OCI-LY3 (cell line): ENCODE data around the gene ETV1.

Source experiments
- H2AFZ ChIP-seq: fragments of 200-600, 300-600 bp; shearing (Covaris generic); 2 replicates; pipeline ENCODE4 v1.6.0; 2014; ENCODE audit warnings: antibody characterized with exemption, low read depth, low read length
- H3K27ac ChIP-seq: fragments of 200-600, 300-600 bp; sonication (generic); 2 replicates; pipeline ENCODE4 v1.5.1; 2014; ENCODE audit warnings: mild to moderate bottlenecking, low read length, moderate library complexity, mixed read lengths
- H3K27me3 ChIP-seq: fragments of 200-600, 300-600 bp; sonication (generic); 2 replicates; pipeline ENCODE4 v1.6.1; 2014; ENCODE audit warnings: low read depth, low read length, mixed read lengths
- H3K36me3 ChIP-seq: fragments of 200-600, 300-600 bp; sonication (generic); replicated peaks from 2 replicates; pipeline ENCODE3; 2014; ENCODE audit warnings: low read depth, low read length, mixed read lengths
- H3K4me1 ChIP-seq: fragments of 300-600, 200-600 bp; sonication (generic); 2 replicates; pipeline ENCODE4 v1.6.1; 2014; ENCODE audit warnings: low read length, mixed read lengths
- H3K4me2 ChIP-seq: fragments of 200-600, 300-600 bp; sonication (generic); 2 replicates; pipeline ENCODE4 v1.6.1; 2014; ENCODE audit warnings: low read length, mixed read lengths
- H3K4me3 ChIP-seq: fragments of 300-600, 200-600 bp; sonication (generic); 2 replicates; pipeline ENCODE4 v1.5.1; 2014; ENCODE audit warnings: antibody characterized with exemption, mild to moderate bottlenecking, low read length, moderate library complexity
- H3K79me2 ChIP-seq: fragments of 300-600, 200-600 bp; shearing (Covaris generic); 2 replicates; pipeline ENCODE4 v1.6.1; 2014; ENCODE audit warnings: mild to moderate bottlenecking, low read length, mixed read lengths
- H3K9ac ChIP-seq: fragments of 300-600, 200-600 bp; shearing (Covaris generic); 2 replicates; pipeline ENCODE4 v1.6.0; 2014; ENCODE audit warnings: mild to moderate bottlenecking, low read length, moderate library complexity
- H3K9me3 ChIP-seq: fragments of 200-600, 300-600 bp; shearing (Covaris generic); 2 replicates; pipeline ENCODE4 v1.6.1; 2014; ENCODE audit warnings: low read length, mixed read lengths; ENCODE audit not compliant: insufficient read depth
- H4K20me1 ChIP-seq: fragments of 200-600, 300-600 bp; sonication (generic); 2 replicates; pipeline ENCODE4 v1.6.1; 2016; ENCODE audit warnings: low read length, mixed read lengths; ENCODE audit not compliant: insufficient read depth
- CTCF ChIP-seq: fragments of 200-600, 300-600 bp; sonication (generic); IDR thresholded peaks from 2 replicates; pipeline ENCODE4 v1.5.1; 2014; ENCODE audit warnings: antibody characterized with exemption, low read length, low read depth
- EZH2phosphoT487 ChIP-seq: fragments of 200-600 bp; shearing (Covaris generic); IDR thresholded peaks from 2 replicates; pipeline ENCODE4 v1.6.1; 2018; ENCODE audit warnings: antibody characterized with exemption, mixed run types, low read depth

Gene ETV1

GRCh38 chr7:14013898-14014297, 24.4 kb upstream of the ETV1 start:
- no peak overlapping the region for H2AFZ ChIP-seq

DNA sequence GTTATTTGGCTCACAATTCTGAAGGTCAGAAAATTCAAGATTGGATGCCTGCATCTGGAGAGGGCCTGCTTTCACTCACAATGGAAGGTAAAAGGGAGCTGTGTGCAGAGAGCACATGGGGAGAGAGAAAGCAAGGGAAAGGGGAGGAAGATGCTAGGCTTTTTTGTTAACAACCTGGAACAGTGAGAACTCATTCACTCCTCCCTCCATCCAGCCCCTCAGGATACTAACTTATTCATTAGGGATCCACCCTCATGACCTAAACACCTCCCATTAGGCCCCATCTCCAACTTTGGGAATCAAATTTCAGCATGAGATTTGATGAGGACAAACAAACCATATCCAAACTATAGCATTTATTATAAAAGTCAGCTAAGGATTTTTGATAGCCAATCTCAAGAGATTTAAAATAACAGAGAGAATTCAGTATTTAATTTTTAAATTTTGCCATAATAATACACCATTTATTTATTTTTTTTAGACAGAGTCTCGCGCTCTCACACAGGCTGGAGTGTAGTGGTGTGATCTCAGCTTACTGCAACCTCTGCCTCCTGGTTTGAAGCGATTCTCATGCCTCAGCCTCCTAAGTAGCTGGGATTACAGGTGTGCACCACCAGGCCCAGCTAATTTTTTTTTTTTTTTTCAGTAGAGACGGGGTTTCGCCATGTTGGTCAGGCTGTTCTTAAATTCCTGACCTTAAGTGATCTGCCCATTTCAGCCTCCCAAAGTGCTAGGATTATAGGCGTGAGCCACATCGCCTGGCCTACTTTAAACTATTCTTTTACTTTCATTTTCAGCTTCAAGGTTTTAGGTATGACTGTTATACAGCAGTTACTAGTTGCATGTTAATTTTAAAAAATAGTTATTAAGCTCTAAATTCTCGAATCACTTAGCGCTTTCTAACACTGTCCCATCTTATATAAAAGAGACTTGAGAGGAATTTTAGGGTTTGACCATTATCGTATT, 20.3 kb upstream of the ETV1 start:
- Histone ChIP-seq H3K36me3 (no peaks in the 10 kb centered on the region), H3K4me1 (no peaks in the 10 kb centered on the region), H2AFZ (no peak overlapping the region), H3K79me2 (no peaks in the 10 kb centered on the region), H3K4me2 (no peak overlapping the region), H3K27ac (no peak overlapping the region), H3K9me3 (no peaks in the 10 kb centered on the region), H3K9ac (no peak overlapping the region), H3K4me3 (no peak overlapping the region), H3K27me3 (no peaks in the 10 kb centered on the region), H4K20me1 (no peaks in the 10 kb centered on the region)
- TF ChIP-seq EZH2phosphoT487 (no peak), CTCF (no peak)

More at GRCh38 chr7:14013898-14014297, 24.4 kb upstream of the ETV1 start:
- Histone ChIP-seq H3K36me3 (no peaks in the 10 kb centered on the region), H3K9ac (no peak overlapping the region), H3K27me3 (no peaks in the 10 kb centered on the region), H3K4me1 (no peaks in the 10 kb centered on the region), H3K4me2 (no peak overlapping the region), H3K27ac (no peak overlapping the region), H3K9me3 (no peaks in the 10 kb centered on the region), H3K4me3 (no peak overlapping the region), H3K79me2 (no peaks in the 10 kb centered on the region), H4K20me1 (no peaks in the 10 kb centered on the region)
- TF ChIP-seq EZH2phosphoT487 (no peak), CTCF (no peak)

- Histone ChIP-seq H3K9ac (no peak overlapping the region), H3K4me3 (no peak overlapping the region), H3K27ac (no peak overlapping the region), H3K36me3 (no peaks in the 10 kb centered on the region), H3K4me2 (no peak overlapping the region), H3K9me3 (no peaks in the 10 kb centered on the region), H3K4me1 (peaks cover 11% of the 10 kb centered on the region), H2AFZ (no peak overlapping the region), H3K79me2 (no peaks in the 10 kb centered on the region), H3K27me3 (no peaks in the 10 kb centered on the region), H4K20me1 (no peaks in the 10 kb centered on the region)
- TF ChIP-seq EZH2phosphoT487: no peak
- no peak for TF ChIP-seq CTCF
Measured at GRCh38 chr7:14001139-14001538, 11.7 kb upstream of the ETV1 start.

DNA sequence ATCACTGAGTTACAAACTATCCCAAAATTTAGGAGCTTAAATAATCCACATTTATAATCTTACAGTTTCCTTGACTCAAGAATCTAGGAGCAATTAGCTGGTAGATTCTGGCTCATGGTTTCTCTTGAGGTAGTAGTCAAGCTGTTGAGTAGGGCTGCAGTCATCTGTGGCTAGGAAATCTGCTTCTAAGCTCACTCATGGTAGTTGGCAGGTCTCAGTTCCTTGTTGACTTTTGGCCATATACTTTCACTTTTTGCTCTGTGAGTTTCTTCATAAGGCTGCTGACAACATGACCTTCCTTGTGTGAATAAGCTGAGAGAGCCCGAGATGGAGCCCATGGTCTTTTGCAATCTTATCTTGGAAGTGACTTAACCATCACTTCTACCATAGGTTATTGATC, 10.8 kb upstream of the ETV1 start:
- TF ChIP-seq CTCF (no peak), EZH2phosphoT487 (no peak)
- H4K20me1 ChIP-seq: no peaks in the 10 kb centered on the region

More for the DNA sequence above, 10.8 kb upstream of the ETV1 start:
- Histone ChIP-seq H3K79me2 (no peaks in the 10 kb centered on the region), H3K9ac (no peak overlapping the region), H3K36me3 (no peaks in the 10 kb centered on the region), H3K27me3 (no peaks in the 10 kb centered on the region), H3K9me3 (no peaks in the 10 kb centered on the region), H2AFZ (peak overlapping the region; percentile 23; the same call in 1 of the 2 replicates), H3K4me2 (peak overlapping the region; percentile 46), H3K4me3 (no peak overlapping the region), H3K27ac (peak overlapping the region; percentile 4; the same call in 1 of the 2 replicates), H3K4me1 (peaks cover 11% of the 10 kb centered on the region)
